GM21529 (cell line): ENCODE measurements around the gene RPGRIP1.
"Not testable (repeated sequence)": the region's sequence is repeated elsewhere in the genome, so short reads cannot be mapped to it uniquely, and the experiment has no call there.

ENCODE experiments used
- ATAC-seq: cut with Tn5 transposase; IDR thresholded peaks from one replicate; pipeline ENCODE4 v1.9.1; 2021; ENCODE audit not compliant: unreplicated experiment

Gene RPGRIP1

DNA sequence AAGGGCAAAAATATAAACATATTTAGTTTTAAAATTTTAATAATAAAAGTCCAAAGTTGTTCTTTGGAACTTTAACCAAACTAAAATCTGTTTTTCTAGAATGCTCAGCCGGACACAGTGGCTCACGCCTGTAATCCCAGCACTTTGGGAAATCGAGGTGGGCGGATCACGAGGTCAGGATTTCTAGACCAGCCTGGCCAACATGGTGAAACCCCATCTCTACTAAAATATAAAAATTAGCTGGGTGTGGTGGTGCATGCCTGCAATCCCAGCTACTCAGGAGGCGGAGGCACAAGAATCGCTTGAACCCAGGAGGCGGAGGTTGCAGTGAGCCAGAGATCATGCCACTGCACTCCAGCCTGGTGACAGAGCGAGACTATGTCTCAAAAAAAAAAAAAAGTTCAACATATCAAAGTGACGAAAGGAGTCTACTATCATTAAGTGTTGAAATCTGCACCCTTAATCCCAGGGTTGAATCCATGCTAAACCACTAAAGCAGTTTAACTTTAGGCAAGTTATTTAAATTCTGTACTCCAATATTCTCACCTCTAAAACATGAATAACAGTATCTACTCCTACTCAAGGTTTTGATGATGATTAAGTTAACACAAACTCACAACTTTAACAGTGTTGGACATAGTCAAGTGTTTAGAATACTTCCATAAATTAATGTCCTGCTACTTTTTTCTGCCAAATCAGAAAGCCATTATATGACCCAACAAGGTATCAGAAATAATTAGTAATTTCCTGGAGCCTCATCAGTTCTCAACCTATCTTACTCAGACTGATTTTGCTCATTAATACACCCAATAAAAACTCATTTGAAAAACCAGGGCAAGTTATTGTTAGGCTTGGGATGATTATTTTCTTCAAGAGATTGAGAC lies 21.6 kb upstream of the RPGRIP1 start:
- no peak for ATAC-seq

DNA sequence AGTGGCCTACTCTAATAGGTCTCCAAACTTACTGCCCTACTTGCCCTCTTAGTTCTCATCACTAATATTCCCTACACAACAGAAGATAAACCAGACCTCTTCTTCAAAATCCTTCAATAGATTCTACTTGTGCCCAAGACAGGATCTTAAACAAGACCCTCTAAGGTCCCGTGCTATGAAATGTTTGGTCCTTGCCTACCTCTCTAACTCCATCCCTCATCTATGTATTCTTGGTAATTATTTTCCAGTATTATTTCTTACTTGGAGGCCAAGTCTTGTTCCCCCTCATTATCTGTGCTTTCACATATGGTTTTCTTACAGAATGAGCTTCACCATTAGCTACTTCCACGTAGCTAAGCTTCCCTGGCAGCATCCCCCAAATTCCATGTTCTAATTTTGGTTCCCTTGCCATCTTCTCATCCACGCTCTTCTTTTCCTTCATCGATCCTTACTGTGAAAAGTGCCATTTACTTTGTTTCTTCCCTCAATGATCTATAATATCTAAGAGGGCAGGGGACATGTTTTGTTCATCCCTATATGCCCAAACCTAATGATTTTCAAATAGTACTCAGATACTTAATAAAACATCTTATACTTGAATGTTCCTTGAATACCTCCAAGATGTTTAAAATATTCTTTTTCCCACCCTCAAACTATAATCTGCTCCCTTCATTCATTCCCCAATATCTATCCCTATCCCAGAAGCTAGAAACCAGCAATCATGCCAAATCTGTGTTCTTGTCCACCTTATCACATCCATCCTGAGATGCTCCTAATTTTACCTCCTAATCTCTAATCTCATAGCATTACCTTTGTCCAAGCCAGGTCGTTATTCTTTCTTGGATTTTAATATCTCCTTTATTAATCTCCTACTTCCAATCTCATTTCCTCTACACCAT lies 20.7 kb upstream of the RPGRIP1 start:
- ATAC-seq: no peak

DNA sequence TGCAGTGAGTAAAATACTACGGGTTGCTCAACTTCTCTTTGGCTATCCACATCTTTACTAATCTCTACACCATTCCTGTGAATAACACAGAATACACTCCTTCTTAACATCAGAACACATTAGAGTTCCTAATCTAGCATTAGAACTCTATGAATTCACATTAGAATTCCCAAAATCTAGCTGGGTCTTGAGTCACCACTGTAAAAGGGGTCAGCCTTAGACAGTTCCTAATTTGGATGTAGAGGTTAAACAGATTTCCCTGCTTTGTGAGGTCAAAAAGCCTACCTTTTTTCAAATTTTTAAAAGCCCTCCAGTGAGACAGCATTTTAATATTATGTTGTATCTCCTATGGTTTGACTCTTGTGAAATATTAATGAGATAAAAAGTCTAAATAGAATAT lies 18.1 kb upstream of the RPGRIP1 start:
- ATAC-seq: no peak

DNA sequence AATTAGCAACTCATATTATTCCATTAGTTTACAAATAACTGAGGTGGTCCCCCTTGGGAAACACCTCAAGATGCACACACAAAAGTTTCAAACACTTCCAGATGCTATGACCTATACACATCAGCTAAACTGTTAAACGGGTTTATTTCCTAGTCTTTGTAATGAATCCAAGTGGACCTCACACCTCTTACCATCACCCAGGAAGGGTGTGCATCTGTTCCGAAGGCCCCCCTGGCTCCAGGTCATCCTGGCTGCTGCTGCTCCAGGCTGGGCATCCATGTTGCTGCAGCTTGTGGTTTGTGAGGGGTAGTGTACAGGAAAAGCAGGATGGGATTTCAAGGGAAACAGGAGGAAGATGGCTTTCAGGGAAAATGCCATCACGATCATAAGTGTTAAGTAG lies 17.5 kb upstream of the RPGRIP1 start:
- ATAC-seq: no peak

DNA sequence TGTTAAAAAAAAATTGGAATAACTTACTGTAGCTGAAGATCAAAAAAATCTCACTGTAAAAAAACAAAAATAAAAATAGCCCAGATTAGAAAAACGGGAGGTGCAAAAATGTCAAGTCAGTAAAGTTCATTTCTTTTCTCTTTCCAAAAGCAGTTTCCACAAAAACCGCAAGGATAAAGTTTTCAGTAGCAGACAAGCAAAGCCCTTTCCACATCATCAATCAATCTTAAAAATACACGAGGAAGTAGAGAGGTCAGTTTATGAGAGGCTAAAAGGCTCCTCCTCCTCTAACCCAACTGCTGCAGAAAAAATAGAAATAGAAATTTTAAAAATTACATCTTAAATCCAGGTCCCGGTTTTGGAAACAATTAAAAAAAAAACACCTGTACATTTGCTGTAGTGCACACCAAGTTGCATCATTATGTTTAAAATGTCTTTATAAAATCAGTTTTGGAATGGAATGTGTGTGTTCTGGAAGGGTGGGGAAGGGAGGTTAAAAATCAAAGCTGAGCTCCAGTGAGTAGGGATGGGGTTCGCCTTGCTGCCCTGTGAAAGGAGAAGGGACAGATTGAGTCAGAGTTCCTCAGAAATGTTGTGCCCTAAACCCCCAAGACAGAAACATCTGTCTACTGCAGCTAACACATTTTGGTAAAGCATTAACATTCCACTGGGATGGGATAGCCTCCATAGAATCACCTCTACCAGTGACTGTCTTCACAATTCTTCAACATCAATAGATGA lies 16.4 kb upstream of the RPGRIP1 start:
- ATAC-seq: no peak

DNA sequence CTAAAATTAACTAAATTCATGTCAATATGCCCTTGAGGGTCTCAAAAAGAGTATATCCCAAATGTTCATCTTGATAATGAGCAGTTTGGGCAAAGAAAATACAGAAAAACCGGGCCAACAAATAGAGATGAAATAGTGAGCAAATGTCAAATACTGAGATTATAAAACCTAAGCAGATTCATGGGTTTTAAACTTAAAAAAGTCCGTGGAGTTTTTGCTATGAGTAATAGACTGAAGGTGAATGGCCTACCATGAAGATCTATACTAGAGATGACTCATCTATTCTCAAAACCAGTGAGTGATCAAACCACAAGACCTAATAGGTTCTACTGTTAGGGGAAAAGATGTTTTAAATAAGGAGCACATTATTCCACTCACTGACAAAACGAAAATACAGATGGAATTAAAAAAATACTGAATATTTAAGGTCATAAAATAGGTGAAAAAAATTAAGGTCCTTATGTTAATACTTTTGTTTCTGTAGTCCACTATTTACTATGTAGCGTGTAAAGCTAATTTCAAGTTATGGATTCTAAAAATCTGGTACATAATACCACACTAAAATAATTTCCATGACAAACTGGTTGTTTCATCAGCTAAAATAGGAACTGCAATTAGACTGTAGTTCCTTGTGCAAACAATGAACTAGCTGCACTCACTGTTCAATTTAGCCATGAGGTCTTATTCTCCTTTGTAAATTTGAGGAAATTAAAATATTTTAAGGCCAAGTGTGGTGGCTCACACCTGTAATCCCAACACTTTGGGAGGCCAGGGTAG lies 15.7 kb upstream of the RPGRIP1 start:
- peak; percentile 77 for ATAC-seq

DNA sequence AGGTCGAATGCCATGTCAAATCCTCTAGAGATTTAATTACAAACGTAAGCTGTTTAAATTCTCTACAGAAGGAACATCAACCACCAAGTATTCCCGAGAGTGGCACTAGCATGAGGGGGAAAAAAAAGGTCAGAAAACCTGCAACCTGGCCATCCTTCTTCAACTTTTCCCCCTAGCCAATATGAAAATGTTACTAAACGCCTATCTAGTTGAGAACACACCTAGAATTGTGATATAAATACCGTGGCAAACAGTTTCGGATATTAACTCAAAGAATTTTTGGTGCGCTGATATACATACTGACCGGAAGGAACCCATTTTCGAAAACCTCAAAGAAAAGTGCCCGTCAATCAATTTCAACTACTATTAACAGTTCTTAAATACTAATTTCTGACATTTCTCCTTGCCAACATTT lies 12.4 kb upstream of the RPGRIP1 start:
- no peak for ATAC-seq

DNA sequence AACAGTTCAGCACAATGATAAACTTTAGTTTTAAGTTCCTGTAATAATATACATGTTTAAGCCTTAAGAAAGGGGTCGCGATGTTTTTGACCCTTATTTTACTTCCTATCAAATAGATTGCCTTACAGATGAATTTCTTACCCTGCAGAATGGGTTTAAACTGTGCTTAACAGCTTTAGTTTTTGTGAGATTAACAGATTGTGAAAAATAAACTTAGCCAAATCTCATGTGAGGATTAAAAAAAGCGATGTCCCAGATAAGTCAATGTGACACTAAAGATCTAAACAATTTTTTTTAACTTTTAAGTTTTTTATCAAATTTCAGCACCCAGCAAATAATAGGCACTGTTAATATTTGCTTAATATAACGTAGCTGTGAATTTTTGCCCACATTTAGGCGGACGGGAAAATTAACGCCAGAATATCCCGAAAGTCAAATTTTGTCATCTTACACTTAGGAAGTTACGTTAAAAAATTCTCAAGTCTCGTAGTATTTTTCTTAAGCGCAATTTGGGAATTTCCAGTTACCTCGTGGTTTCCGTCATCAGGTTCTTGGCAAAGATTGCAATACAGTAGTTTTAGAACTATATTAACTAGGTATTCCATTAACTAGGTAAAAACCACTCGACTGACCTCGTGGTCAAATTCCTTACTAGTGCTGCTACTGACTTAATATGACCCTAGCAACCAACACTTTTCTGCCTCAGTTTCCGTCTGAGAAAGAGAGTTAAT lies 11.8 kb upstream of the RPGRIP1 start:
- no peak for ATAC-seq

DNA sequence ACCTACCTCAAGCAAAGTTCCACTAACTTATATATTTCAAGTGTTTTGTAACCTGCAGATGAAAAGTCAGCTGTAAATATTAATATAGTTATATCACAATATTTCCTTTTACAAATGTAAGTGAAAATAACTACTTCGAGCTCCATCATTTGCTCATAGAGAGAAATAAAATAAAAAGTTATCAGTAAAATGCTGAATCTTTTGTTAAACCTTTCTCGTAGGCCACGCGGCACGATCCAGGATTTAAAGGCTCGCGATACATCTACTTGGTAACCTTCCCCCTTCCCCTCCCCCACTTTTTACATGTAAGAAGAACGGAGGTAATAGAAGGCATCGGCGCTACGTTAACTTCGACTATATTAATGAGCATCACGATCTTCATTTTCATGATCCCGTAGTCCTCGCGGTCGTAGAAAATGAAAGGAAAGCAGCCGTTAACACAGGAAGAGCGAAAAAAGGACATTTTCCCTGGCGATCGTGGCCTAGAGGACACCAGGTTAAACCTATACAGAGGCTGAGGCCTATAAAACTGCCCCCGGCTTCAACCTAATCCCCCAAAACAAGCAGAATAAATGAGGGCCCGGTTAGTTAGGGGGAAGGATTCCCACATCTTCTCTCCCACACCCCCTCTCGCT lies 11.1 kb upstream of the RPGRIP1 start:
- no peak for ATAC-seq

DNA sequence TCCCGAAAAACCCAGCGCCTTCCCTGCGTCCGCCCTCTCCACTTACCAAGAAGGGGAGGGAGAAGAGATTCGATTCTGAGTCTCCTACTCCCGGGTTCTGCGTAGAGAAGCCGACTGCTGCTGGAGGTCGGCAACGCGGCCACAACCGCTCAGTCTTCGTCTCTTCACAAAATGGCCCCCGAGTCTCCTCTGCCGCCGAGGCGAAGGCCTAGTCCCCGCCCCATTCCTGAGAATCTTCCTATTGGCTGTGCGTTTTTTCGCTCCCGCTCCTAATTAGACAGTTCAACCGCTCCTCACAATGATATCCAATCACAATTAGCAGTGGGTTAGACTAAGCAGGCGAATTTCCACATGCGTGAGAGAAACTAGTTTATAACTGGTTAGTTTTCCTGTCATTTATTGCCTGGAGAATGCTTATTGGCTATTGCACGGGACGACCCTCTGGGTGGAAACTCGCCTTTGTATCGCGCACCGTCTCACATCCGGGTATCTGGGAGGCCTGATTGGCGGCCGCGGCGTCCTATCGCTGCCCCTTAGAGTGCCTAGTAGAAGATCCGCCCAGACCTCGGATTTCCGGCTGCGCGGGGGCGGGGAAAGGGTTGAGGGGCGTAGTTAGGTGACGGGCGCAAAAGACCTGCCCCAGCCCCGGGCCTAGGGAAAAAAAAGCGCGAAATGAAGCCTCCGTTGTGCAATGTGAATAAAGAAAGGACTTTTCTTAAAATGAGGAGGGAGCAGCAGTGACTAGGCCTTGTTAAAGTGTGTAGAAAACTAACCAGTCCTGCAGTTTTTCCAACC lies 10.4 kb upstream of the RPGRIP1 start, which contains the start of gene HNRNPC:
TSS of gene HNRNPC (minus strand) at position 191 of the 795 bp plus-strand sequence. CDS start 35,249 bp downstream, outside the sequence.
- peak; percentile 86 for ATAC-seq

DNA sequence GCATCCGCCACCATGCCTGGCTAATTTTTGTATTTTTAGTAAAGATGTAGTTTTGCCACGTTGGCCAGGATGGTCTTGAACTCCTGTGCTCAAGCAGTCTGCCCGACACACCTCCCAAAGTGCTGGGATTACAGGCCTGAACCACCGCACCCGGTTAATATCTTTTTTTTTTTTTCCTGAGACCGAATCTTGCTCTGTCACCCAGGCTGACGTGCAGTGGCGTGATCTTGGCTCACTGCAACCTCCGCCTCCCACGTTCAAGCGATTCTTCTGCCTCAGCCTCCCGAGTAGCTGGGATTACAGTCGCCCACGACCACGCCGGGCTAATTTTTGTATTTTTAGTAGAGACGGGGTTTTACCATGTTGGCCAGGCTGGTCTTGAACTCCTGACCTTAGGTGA lies 7.2 kb upstream of the RPGRIP1 start:
- not testable (repeated sequence) for ATAC-seq

DNA sequence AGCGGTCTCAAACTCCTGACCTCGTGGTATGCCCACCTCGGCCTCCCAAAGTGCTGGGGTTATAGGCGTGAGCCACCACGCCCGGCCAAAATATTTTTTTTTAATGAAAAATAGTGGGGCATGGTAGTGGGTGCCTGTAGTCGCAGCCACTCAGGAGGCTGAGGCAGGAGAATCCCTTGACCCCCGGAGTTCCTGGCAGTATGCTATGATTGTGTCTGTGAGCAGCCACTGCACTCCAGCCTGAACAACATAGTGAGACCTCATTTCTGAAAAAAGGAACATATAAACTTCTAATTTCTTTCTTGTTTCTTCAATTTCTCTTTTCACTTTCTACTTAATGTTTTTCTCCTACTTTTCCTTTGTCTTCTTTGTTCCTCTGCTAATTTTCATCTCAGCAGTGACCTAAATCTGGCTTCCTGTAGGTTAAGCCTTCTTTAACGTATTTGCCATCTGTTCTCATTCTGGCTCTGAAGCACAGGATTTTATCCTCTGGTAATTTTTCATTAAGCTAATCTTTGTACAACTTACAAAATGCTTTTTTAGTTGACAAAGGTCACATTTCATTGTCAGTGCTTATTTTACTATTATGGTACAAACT lies 4.5 kb upstream of the RPGRIP1 start:
- no peak for ATAC-seq

DNA sequence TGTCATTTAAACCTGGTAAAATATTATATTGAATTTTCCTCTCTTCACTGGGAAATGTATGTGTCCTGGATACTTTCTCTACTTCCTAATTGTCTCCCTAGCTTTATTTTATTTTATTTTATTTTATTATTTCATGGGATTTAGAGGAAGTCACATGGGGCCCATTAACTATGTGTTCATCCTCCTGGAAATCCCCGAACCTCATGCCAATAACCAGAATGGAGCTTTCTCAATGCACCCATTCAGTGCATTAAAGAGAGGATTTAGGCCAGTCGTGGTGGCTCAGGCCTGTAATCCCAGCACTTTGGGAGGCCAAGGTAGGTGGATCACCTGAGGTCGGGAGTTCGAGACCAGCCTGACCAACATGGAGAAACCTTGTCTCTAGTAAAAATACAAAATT lies 1.3 kb upstream of the RPGRIP1 start:
- no peak for ATAC-seq

DNA sequence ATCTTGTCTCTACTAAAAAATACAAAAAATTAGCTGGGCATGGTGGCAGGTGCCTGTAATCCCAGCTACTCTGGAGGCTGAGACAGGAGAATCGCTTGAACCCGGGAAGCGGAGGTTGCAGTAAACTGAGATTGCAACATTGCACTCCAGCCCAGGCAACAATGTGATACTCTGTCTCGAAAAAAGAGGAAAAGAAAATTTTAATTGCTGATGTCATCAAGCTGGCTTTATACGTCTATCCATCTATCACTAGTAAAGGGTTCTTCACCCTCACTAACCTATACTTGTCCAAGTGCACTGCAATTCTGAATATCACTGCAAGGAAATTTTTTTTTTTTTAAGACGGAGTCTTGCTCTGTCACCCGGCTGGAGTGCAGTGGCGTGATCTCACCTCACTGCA lies 2.0 kb downstream of the RPGRIP1 start:
- not testable (repeated sequence) for ATAC-seq

DNA sequence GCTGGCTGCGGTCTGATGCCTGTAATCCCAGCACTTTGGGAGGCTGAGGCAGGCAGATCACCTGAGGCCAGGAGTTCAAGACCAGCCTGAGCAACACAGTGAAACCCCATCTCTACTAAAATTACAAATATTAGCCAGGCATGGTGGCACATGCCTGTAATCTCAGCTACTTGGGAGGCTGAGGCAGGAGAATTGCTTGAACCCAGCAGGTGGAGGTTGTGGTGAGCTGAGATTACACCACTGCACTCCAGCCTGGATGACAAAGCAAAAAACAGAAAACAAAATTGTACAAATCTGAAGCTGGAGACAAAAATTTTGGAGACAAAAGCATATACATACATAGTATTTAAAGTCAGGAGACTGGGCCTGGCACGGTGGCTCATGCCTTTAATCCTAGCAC lies 6.6 kb downstream of the RPGRIP1 start:
- not testable (repeated sequence) for ATAC-seq

DNA sequence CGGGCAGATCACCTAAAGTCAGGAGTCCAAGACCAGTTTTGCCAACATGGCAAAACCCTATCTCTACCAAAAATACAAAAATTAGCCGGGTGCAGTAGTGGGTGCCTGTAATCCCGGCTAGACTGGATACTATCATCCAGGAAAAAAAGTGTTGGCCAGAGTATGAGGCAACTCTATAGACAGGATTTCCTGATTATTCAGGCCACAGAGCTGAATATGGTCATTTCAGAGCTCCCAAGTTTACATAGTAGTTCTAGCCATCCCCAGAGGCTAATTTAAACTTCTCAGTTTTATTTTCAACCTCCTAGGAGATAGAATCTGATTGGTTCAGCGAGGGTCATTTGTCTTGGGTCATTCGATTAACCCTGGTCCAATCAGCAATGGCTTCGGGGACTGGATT lies 7.3 kb downstream of the RPGRIP1 start:
- no peak for ATAC-seq

DNA sequence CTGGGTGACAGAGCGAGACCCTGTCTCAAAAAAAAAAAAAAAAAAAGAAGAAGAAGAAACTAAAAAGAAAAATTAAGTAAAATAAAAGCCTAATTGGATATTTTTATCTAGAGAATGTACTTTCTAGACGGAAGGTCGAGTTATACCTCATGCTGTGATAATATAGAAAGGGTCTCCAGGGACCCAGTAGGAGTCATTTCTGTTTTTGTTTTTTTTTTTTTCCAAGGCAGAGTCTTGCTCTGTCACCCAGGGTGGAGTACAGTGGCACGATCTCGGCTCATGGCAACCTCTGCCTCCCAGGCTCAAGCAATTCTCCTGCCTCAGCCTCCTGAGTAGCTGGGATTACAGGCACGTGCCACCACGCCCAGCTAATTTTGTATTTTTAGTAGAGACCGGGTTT lies 14.1 kb downstream of the RPGRIP1 start:
- not testable (repeated sequence) for ATAC-seq

DNA sequence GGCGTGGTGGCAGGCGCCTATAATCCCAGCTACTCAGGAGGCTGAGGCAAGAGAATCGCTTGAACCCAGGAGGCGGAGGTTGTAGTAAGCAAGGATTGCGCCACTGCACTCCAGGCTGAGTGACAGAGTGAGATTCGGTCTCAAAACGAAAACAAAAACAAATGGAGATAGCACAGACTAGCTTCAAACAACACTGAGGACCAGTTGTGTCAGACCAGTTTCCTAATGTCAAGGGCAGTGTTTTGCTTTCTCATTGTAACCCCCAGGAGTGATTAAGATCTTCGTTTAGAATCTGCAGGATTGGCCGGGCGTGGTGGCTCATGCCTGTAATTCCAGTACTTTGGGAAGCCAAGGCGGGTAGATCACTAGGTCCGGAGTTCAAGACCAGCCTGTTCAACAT lies 18.5 kb downstream of the RPGRIP1 start:
- ATAC-seq: no peak
